ENCODE measurements around the gene FAF2. TPM values are rescaled to one million over a fixed set of nuclear protein-coding genes. Genes with fewer than 3 reads are reported as not detected.

FAF2 gene
- total RNA-seq, 2 donors from 2014 or later = 36.0 to 37.0 TPM

GRCh38 chr5:176531902-176532493 lies 83.8 kb downstream of the FAF2 start:
- DNase-seq = no peak
- H3K9ac ChIP-seq (ENCODE audit: low read depth in 2 of 2, low read length in 2 of 2) = no peak overlapping the region
- intact Hi-C loops (cut with DNase I) = loop anchor here (10.0 kb wide), 1 partner anchor 117 kb away; the partner anchor contains the start of gene CLTB
- no peak for TF ChIP-seq CTCF (IDR thresholded peaks at IDR 0.05)
- H3K9me3 ChIP-seq = no peaks in the 10 kb centered on the region
- no peak overlapping the region for H3K4me3 ChIP-seq
- no peak overlapping the region for H3K27ac ChIP-seq
- H3K27me3 ChIP-seq = no peaks in the 10 kb centered on the region
- peaks cover 22% of the 10 kb centered on the region for H3K4me1 ChIP-seq
- H3K36me3 ChIP-seq = peaks cover 12% of the 10 kb centered on the region

GRCh38 chr5:176532795-176533194 lies 84.6 kb downstream of the FAF2 start:
- no peak for DNase-seq
- H3K4me1 ChIP-seq = peaks cover 22% of the 10 kb centered on the region
- H3K36me3 ChIP-seq = peaks cover 12% of the 10 kb centered on the region
- H3K9me3 ChIP-seq = no peaks in the 10 kb centered on the region
- H3K27ac ChIP-seq = peak overlapping the region; percentile 97
- no peak overlapping the region for H3K9ac ChIP-seq (ENCODE audit: low read depth in 2 of 2, low read length in 2 of 2)
- H3K27me3 ChIP-seq = no peaks in the 10 kb centered on the region
- no peak overlapping the region for H3K4me3 ChIP-seq
- no peak for TF ChIP-seq CTCF (IDR thresholded peaks at IDR 0.05)
- intact Hi-C loops (cut with DNase I) = loop anchor here (10.0 kb wide), 1 partner anchor 118 kb away; the partner anchor contains the start of gene CLTB

- peak overlapping the region in 1 of 2 donors; percentile 99 for H3K9ac ChIP-seq (ENCODE audit: low read depth in 2 of 2, low read length in 2 of 2)
- H3K4me3 ChIP-seq = peak overlapping the region; percentile 81
- peaks cover 12% of the 10 kb centered on the region for H3K36me3 ChIP-seq
- peaks cover 22% of the 10 kb centered on the region for H3K4me1 ChIP-seq
- DNase-seq = no peak
- no peaks in the 10 kb centered on the region for H3K9me3 ChIP-seq
- TF ChIP-seq CTCF (IDR thresholded peaks at IDR 0.05) = no peak
- intact Hi-C loops (cut with DNase I) = loop anchor here (10.0 kb wide), 1 partner anchor 119 kb away; the partner anchor contains the start of gene CLTB
- H3K27me3 ChIP-seq = no peaks in the 10 kb centered on the region
- H3K27ac ChIP-seq = peak overlapping the region; percentile 97
Observed at GRCh38 chr5:176533390-176533789, 85.2 kb downstream of the FAF2 start.

GRCh38 chr5:176533894-176534611 lies 85.9 kb downstream of the FAF2 start:
- peaks cover 7% of the 10 kb centered on the region for H3K36me3 ChIP-seq
- peak overlapping the region; percentile 81 for H3K4me3 ChIP-seq
- intact Hi-C loops (cut with DNase I) = loop anchor here (10.0 kb wide), 1 partner anchor 119 kb away; the partner anchor contains the start of gene CLTB
- H3K9ac ChIP-seq (ENCODE audit: low read depth in 2 of 2, low read length in 2 of 2) = peak overlapping the region; percentile 13 to 99
- H3K9me3 ChIP-seq = no peaks in the 10 kb centered on the region
- H3K27ac ChIP-seq = peak overlapping the region; percentile 97
- peak; percentile 69 for DNase-seq
- no peaks in the 10 kb centered on the region for H3K27me3 ChIP-seq
- no peak for TF ChIP-seq CTCF (IDR thresholded peaks at IDR 0.05)
- peaks cover 22% of the 10 kb centered on the region for H3K4me1 ChIP-seq

- Histone ChIP-seq H3K4me3 (peak overlapping the region; percentile 81), H3K36me3 (peaks cover 2% of the 10 kb centered on the region), H3K9ac (ENCODE audit: low read depth in 2 of 2, low read length in 2 of 2) (peak overlapping the region; percentile 88 to 99), H3K27me3 (no peaks in the 10 kb centered on the region), H3K9me3 (no peaks in the 10 kb centered on the region), H3K27ac (peak overlapping the region; percentile 97), H3K4me1 (peaks cover 22% of the 10 kb centered on the region)
- intact Hi-C loops (cut with DNase I) = loop anchor here (10.0 kb wide), 1 partner anchor 120 kb away; the partner anchor contains the start of gene CLTB
- TF ChIP-seq CTCF (IDR thresholded peaks at IDR 0.05) = no peak
- peak; percentile 56 for DNase-seq
Observed at GRCh38 chr5:176534640-176535039, 86.5 kb downstream of the FAF2 start.

Measured in colonic mucosa (tissue), 4 donors.